ENCODE measurements around the gene SLAMF8. TPM values are rescaled to one million over a fixed set of nuclear protein-coding genes. Genes with fewer than 3 reads are reported as not detected.

The SLAMF8 gene
- total RNA-seq, 1 experiment from 2014 or later, result not detected

DNA sequence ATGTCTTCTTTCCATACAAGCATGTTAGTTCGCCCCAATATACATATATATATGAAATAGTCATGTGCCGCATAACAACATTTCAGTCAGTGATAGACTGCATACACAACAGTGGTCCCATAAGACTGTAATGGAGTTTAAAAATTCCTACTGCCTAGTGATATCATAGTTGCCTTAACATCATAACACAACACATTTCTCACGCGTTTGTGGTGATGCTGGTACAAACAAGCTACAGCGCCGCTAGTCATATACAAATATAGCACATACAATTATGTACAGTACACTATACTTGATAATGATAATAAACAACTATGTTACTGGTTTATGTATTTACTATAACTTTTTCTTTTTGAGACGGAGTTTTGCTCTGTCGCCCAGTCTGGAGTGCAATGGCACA lies 10.7 kb upstream of the SLAMF8 start:
- Mint-ChIP-seq H3K36me3 (ENCODE audit: insufficient read depth, unreplicated experiment) (no peaks in the 10 kb centered on the region), H3K4me1 (ENCODE audit: insufficient read depth, unreplicated experiment) (peaks cover 11% of the 10 kb centered on the region), H3K27ac (ENCODE audit: low read depth, unreplicated experiment) (no peak overlapping the region), H3K27me3 (ENCODE audit: insufficient read depth, unreplicated experiment) (no peaks in the 10 kb centered on the region), H3K9me3 (ENCODE audit: unreplicated experiment) (no peaks in the 10 kb centered on the region), H3K4me3 (ENCODE audit: unreplicated experiment) (no peak overlapping the region)
- intact Hi-C loops (cut with micrococcal nuclease), result no loop called here
- no peak for DNase-seq (ENCODE audit: unreplicated experiment)
- CTCF ChIA-PET, result interaction anchor here (0.5 to 27.0 kb wide), 3 partner anchors 17 to 660 kb away, joined by 3 to 1396 read pairs (median 28); no protein-coding TSS in a partner anchor
- BruUV-seq (replicated peaks), result no TSS peak
- POLR2A ChIA-PET, result interaction anchor here (0.6 to 1.7 kb wide), 3 partner anchors 38 to 608 kb away, joined by 3 to 5 read pairs (median 3); no protein-coding TSS in a partner anchor
- no peak for TF ChIP-seq CTCF (IDR thresholded peaks at IDR 0.05; ENCODE audit: unreplicated experiment)

DNA sequence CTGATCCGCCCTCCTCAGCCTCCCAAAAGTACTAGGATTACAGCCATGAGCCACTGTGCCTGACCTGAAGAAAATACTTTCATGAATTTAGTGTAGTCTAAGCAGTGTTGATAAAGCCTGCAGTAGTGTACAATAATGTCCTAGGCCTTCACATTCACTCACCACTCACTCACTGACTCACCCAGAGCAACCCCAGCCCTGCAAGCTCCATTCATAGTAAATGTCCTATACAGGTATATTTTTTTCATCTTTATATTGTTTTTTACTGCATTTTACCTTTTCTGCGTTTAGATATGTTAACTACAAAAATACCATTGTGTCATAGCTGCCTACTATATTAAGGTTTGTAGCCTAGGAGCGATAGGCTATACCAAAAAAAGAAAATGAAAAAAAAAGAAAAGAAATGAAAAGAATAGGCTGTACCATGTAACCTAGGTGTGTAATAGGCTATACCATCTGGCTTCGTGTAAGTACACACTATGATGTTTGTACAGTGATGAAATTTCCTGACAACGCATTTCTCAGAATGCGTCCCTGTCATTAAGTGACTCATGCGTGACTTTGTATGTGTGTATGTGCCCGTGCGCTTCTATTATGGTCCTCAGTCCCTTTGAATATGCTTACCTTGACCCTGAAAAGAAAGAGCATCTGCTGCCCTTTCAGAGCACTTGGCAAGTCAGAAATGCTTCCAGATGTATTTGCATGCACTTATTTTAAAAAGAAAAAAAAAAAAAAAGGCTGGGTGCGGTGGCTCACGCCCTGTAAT lies 9.2 kb upstream of the SLAMF8 start:
- no TSS peak for BruUV-seq (replicated peaks)

DNA sequence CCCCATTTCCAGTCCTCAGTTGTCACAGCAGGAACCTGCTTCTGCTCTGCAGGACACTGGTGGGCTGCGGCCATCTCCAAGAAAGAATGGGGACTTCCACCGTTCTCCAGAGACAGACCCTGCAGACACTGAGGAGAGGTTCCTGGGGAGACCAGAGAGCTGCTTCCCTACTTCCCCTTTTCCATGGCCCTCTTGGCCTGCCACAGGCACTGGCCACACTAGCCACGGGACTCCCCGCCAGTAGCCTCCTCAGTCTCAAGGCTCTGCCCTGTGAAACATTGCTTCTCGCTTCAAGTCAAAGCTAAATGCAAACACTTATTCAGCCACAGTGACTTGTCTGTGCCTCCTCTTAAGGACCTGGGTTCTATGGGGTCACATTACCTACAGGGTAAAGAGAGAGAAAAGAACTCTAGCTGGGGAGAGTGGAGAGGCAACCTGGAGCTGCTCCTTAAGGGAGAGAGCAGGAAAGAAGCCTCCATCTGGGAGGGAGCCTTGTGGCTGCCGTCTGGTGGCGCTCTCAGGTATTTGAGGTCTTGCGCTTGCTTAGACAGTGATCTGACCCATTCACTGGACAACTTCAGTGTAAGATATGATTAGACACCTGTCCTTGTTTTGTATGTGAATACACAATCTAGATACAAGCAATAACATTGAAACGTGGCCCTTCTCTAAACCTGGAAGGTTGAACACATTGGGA lies 5.4 kb upstream of the SLAMF8 start:
- DNase-seq (ENCODE audit: unreplicated experiment), result no peak
- POLR2A ChIA-PET, result no interaction called here
- Mint-ChIP-seq H3K9me3 (ENCODE audit: unreplicated experiment) (no peaks in the 10 kb centered on the region), H3K4me1 (ENCODE audit: insufficient read depth, unreplicated experiment) (peaks cover 14% of the 10 kb centered on the region), H3K4me3 (ENCODE audit: unreplicated experiment) (no peak overlapping the region), H3K27me3 (ENCODE audit: insufficient read depth, unreplicated experiment) (peaks cover 16% of the 10 kb centered on the region), H3K36me3 (ENCODE audit: insufficient read depth, unreplicated experiment) (no peaks in the 10 kb centered on the region), H3K27ac (ENCODE audit: low read depth, unreplicated experiment) (no peak overlapping the region)
- CTCF ChIA-PET, result interaction anchor here (1.0 to 2.9 kb wide), 4 partner anchors 18 to 72 kb away, joined by 3 to 17 read pairs (median 4); no protein-coding TSS in a partner anchor
- no TSS peak for BruUV-seq (replicated peaks)
- TF ChIP-seq CTCF (IDR thresholded peaks at IDR 0.05; ENCODE audit: unreplicated experiment), result no peak
- intact Hi-C loops (cut with micrococcal nuclease), result no loop called here

More for the DNA sequence above, 9.2 kb upstream of the SLAMF8 start:
- POLR2A ChIA-PET, result interaction anchor here (0.6 to 1.7 kb wide), 7 partner anchors 23 to 332 kb away, joined by 3 to 5 read pairs (median 3); partner anchors contain the start of gene TAGLN2
- CTCF ChIA-PET, result interaction anchor here (0.6 to 27.0 kb wide), 6 partner anchors 10 to 603 kb away, joined by 3 to 1396 read pairs (median 6); no protein-coding TSS in a partner anchor
- peak; percentile 86 for DNase-seq (ENCODE audit: unreplicated experiment)
- Mint-ChIP-seq H3K36me3 (ENCODE audit: insufficient read depth, unreplicated experiment) (no peaks in the 10 kb centered on the region), H3K4me3 (ENCODE audit: unreplicated experiment) (no peak overlapping the region), H3K27me3 (ENCODE audit: insufficient read depth, unreplicated experiment) (peaks cover 8% of the 10 kb centered on the region), H3K9me3 (ENCODE audit: unreplicated experiment) (no peaks in the 10 kb centered on the region), H3K27ac (ENCODE audit: low read depth, unreplicated experiment) (peak overlapping the region; percentile 75), H3K4me1 (ENCODE audit: insufficient read depth, unreplicated experiment) (peaks cover 11% of the 10 kb centered on the region)
- TF ChIP-seq CTCF (IDR thresholded peaks at IDR 0.05; ENCODE audit: unreplicated experiment), result no peak
- intact Hi-C loops (cut with micrococcal nuclease), result no loop called here

- ChIA-PET CTCF (interaction anchor here (0.7 to 2.9 kb wide), 6 partner anchors 9 to 69 kb away, joined by 3 to 17 read pairs (median 5); no protein-coding TSS in a partner anchor), POLR2A (no interaction called here)
- intact Hi-C loops (cut with micrococcal nuclease), result no loop called here
- BruUV-seq (replicated peaks), result no TSS peak
- peaks cover 5% of the 10 kb centered on the region for H3K4me1 Mint-ChIP-seq (ENCODE audit: insufficient read depth, unreplicated experiment)
- no peak for DNase-seq (ENCODE audit: unreplicated experiment)
- no peaks in the 10 kb centered on the region for H3K36me3 Mint-ChIP-seq (ENCODE audit: insufficient read depth, unreplicated experiment)
- no peak overlapping the region for H3K27ac Mint-ChIP-seq (ENCODE audit: low read depth, unreplicated experiment)
- H3K27me3 Mint-ChIP-seq (ENCODE audit: insufficient read depth, unreplicated experiment), result peaks cover 16% of the 10 kb centered on the region
- no peak overlapping the region for H3K4me3 Mint-ChIP-seq (ENCODE audit: unreplicated experiment)
- H3K9me3 Mint-ChIP-seq (ENCODE audit: unreplicated experiment), result no peaks in the 10 kb centered on the region
- no peak for TF ChIP-seq CTCF (IDR thresholded peaks at IDR 0.05; ENCODE audit: unreplicated experiment)
Measured at GRCh38 chr1:159823406-159823805, 3.3 kb upstream of the SLAMF8 start.
